Right renal cortex interstitium (tissue), 3 donors: ENCODE data around the gene ZFP36L1. TPM values are rescaled to one million over a fixed set of nuclear protein-coding genes. Genes with fewer than 3 reads are reported as not detected.
A peak's percentile ranks its signal among the peaks of the same experiment; 100 is the strongest.

Source experiments
- DNase-seq, 3 donors: peaks; one replicate each; pipeline ENCODE4 v3.0.0-alpha.2; 2013; ENCODE audit warnings: low read depth in 3 of 3, low spot score in 2 of 3
- polyA plus RNA-seq, 3 donors: library from polyadenylated mRNA; unstranded; fragments of 120-200 nt; gene quantifications; one replicate each; pipeline ENCODE4 v1.2.1, GENCODE V29; 2013; ENCODE audit not compliant: insufficient read length in 3 of 3

Gene ZFP36L1
- polyA plus RNA-seq, 3 donors = 218 to 271 (median 234) TPM

DNA sequence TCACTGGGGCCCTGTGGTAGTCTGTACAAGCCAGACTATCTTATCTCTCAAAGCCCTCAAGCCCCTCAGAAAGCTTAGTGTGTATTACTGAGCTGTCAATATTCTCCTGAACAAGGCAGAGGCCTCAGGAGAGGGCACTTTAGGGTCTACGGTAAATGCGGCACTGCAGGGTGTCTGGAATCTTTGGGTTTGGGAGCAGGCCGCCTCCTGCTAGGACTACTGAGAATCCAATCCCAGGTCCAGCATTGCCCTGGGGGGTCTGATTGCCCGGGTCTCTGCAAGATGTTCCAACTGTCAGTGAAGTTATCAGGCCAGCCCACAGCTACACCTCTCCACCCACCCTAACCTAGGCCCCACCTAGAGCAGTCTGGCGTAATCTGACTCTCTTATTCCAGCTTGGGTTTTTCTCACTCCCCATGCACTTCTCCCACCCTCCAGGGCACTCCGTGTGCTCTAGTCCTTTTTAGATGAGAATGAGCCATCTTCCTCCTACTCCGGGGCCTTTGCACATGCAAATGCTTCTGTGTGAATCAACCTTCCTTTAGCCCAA, 4.3 kb upstream of the ZFP36L1 start:
- no peak for DNase-seq

GRCh38 chr14:68796418-68797101, 3.7 kb upstream of the ZFP36L1 start:
- peak in 1 of 3 donors; percentile 24 for DNase-seq

DNA sequence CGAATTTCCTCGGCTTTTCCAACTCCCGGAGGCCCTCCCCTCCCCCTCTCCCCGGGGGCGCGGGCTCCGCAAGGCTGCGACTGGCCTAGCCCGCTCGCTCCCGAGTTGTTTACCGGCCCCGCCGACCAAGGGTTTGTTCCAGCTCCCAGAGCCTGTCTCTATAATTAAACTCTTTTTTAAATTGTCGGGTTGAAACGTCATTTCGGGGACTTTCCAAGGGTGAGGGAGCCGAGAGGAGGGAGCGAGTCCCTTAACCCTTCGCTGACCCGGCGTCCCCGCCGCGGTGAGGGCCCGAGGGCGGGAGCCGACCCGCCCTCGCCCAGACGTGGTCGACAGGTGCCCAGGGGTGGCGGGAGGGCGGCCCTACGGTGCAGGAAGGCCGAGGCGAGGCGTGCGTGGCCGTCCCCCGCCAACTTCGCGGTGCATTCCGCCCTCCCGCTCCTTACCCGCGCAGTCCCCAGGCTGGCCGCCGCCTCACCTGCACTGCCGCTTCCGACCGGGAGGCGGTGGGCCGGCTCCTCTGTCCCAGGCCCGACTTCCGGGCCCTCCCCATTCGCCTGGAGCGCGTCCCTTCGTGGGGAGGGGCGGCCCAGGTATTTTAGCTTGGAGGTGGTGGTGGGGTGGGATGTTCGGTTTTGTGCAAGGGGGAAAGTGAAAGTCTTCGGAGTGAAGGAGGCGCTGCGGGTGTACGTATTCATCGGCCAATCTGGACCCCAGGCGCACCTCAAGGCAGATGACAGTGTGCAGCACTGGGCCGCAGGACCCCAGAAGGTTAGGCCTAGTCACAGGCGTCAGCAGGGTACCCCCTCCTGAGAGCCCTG, 2.9 kb upstream of the ZFP36L1 start:
- peak in 1 of 3 donors; percentile 68 for DNase-seq

GRCh38 chr14:68794851-68795596, 2.2 kb upstream of the ZFP36L1 start:
- DNase-seq = peak in 1 of 3 donors; percentile 56

DNA sequence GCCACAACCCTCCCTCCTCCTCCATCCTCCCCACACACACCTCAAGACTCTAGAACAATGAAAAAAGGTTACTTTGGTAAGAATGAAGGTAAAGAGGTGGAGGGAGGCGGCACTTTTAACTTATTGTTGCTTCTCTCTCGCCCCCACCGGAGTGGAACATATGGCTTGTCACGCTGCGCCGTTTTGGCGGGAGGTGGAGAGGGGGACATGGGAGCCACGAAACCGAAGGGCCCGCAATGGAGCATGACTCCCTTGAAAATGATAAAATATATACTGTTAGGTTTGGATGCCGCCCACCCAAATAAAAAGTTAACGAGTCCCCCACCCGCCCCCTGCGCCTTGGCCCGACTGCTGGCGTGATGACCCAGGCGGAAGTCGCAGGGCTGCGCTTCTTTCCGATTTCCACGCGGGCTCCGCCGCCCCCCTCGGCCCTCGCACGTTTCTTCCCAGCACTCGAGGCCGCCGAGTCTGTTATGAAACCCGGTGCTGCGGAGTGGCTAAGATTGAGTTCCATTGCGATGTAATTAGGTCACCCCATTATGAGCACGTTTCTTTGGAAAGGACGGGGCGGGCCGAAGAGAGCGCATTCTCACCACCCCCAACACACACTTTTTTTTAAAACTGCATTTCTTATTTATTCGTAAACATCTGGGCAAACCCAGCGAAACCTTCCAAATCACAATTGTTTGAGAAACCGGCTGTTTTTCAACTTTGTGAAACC, 1.4 kb upstream of the ZFP36L1 start:
- peak in 1 of 3 donors; percentile 65 for DNase-seq

DNA sequence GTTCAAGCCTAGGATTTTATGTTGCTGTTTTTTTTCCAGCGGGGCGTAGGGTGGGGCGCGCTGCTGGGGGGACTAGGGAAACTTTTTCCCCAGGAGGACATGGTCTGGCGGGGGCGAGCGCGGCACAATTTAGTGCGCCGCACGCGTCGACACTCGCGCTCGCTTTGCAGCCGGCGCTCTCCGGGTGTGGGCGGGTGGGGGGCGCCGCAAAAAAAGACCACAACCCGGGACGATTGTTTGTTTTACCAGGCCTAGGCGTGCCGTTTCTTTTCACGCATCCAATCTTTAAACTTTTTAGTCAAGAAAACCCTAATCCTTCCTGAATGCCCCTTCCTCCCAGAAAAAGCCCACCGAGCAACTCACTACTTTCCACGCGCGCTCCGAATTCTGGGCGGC, 865 bp upstream of the ZFP36L1 start:
- no peak for DNase-seq

DNA sequence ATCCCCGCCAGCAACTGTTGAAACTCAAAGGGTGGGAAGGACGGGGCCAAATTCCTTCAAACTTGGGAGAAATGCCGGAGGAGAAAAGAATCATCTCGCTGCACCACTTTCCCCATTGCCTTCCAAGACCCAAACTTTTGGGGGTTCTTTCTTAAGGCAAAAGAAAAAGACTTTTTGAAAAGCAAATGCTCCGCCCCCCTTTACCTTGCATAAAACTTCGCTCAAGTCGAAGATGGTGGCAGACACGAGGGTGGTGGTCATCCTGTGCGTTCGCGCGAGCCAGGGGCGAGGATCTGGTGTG, 239 bp downstream of the ZFP36L1 start:
- no peak for DNase-seq

DNA sequence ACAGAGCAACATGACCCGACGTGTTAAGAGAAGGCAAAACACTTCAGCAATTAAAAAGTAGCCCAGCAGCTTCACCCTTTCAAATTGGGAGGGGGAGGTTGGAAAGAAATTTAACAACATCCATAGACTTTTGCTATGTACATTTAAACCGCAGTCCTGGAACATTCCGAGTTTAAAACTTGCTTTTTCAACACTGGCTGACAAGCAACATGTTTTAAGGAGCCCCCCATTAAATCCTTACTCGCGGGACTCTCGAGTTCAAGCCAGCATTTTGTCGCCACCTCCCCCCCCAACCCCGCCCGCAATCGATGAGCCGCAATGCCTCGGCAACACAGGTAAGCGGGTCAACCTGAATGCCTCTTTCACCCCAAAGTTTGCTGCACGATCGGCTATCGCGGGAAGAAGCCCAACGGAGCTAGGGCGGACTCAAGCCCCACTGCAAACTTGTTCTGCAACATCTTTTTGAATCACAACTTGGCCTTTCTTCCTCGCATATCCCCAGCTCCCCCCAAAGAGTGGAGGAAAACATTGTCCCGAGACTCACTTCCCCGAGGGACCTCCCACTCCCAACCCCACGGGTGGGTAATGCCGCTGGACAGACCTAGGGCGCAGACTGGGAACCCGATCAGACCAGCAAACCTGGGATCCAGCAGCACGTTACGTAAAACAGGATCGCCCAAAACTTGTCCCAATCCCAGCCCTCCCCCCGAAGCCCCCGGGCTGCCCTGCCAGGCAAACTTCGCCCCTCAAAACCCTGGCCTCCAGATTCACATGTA, 777 bp downstream of the ZFP36L1 start:
- no peak for DNase-seq

DNA sequence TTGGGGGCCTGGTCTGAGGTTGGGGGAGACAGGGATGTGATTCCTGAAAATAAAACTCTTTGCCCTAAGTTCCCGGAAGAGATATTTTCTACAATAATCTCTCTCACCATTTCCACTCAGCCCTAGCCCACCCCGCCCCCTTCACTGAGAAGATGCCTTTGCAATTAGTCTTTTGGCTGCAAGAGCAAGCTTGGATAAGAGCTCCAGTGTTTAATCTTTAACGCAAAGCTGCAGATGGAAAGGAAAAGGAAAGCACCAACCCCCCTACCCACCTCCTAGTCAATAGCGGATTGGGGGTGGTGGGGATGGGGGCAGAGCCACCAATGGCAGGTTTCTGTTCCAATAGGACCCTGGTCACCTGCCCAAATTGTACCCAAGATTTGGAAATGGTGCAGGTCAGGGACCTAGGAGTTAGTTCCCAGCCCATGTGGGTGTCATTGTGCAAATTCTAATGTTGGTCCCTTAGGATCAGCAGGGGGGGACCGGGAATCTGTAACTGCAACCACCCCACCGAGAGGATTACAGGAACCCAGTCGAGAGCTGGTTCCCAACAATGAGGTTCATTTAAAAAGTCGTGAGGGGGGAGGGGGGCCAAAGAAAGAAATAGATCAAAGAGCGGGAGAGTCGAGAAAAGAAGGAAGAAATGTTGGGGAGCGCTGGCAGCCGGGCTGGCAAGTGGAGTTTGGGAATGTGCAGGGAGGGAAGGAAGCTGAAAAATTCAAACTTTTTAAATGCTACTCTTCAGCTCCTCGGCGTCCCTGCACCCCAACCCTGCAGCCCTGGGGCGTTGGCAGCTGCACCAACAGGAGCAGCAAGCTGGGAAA, 1.6 kb downstream of the ZFP36L1 start:
- no peak for DNase-seq

DNA sequence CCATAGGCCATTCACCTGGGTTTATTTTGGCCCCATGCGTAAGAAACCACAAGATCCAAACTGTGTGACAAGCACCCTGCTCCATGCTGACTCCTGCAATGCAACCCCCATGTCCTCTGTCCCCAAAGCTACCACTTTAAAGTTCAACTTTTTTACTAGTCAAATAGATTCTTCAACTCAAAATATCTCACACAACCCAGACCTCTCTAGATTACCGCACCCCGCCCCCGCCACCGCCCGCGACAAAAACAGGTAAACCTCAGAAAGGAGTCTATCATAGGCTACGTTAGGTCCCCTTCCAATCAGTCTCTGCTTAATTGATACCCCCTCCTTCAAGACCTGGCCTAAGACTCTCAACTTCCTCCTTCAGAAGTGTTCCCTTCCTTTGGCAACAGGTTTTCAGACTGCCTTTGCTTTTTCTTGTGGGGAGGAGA, 2.2 kb downstream of the ZFP36L1 start:
- DNase-seq = no peak

DNA sequence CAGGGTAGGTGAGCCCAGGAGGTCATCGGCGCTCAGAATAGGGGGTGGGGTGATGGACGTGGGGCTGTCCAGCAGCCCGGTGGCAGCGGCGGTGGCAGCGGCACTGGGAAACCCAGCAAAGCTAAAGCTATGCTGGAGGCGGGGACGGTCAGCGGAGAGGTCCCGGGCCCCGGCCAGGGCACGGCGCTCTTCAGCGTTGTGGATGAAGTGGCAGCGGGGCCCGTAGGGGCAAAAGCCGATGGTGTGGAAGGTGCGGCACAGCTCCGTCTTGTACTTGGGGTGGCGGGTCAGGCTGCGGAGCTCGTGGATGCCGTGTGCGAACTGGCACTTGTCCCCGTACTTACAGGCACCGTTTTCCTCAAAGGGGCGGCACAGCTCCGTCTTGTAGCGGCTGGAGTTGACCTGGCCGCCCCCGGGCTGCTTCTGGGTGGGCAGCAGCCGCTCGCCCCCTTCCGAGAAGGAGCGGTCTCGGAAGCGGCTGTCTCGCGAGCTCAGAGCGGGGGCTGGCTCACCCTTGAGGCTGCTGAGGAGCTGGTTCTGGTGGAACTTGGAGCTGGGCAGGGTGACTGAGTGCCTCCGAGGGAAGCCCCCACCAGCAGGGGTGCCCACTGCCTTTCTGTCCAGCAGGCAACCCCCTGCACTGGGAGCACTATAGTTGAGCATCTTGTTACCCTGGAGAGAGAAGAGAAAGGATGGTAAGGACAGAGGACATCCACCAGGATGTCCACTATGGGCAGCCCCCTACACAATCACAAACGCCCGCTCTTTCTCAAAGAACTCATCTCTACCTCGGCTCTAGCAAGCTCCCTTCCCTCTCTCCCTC, 2.8 kb downstream of the ZFP36L1 start:
- DNase-seq = no peak

GRCh38 chr14:68788996-68789820, 3.7 kb downstream of the ZFP36L1 start:
- DNase-seq = peak in 1 of 3 donors; percentile 60

GRCh38 chr14:68788275-68788995, 4.4 kb downstream of the ZFP36L1 start:
- no peak for DNase-seq

GRCh38 chr14:68787092-68787992, 5.5 kb downstream of the ZFP36L1 start:
- no peak for DNase-seq

DNA sequence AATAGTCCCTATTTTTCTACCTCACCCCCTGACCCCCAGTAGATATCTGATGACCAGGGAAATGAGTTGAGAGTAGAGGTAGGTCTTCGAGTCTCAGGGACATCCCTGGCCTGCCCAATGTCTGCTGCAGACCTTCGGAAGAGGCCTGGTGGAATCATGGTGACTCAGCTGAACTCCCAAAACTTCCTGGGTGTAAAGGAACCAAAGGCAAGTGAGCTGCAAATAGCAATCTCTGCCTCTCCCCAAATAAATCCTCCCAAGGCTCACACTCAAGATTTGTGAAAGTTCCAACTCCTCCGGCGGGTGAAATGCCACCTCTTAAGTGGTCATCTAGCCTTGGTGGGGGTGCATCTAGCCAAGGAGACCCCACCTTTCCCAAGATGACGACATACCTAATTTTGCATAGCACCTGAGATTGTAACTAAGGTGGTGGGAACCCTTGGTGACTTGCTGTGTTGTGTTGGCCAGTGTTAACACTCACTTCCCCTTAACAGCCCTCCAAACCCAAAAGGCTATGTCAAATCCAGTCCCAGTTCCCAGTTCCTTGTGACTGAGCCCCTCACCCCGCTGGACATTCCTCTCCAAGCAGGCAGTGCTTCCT, 6.3 kb downstream of the ZFP36L1 start:
- DNase-seq = no peak
